GM12864 (cell line): ENCODE data around the gene ABCC4.

Experiments
- DNase-seq: peaks from one replicate; pipeline ENCODE4 v3.0.0-alpha.2; 2011; ENCODE audit warnings: low read depth
- H3K4me3 ChIP-seq: 2 replicates; pipeline ENCODE4 v1.5.1; 2011; ENCODE audit warnings: mild to moderate bottlenecking, low read depth, low read length, control low read depth
- CTCF ChIP-seq: IDR thresholded peaks from 2 replicates; pipeline ENCODE4 v1.5.1; 2011; ENCODE audit warnings: low read depth, mild to moderate bottlenecking, moderate library complexity, low read length, control low read depth, inconsistent platforms; ENCODE audit errors: missing control alignments

Gene ABCC4

GRCh38 chr13:94974015-94974951 lies 327.0 kb downstream of the ABCC4 start:
- no peak overlapping the region for H3K4me3 ChIP-seq
- no peak for TF ChIP-seq CTCF
- DNase-seq, result no peak

GRCh38 chr13:94972262-94972661 lies 329.0 kb downstream of the ABCC4 start:
- no peak for DNase-seq
- H3K4me3 ChIP-seq, result no peak overlapping the region
- TF ChIP-seq CTCF, result no peak
